GM18520 (cell line): Measurements from ENCODE around the gene MCTP2.
"Not testable (repeated sequence)": the region's sequence is repeated elsewhere in the genome, so short reads cannot be mapped to it uniquely, and the experiment has no call there.

Experiments used
- ATAC-seq: cut with Tn5 transposase; IDR thresholded peaks from one replicate; pipeline ENCODE4 v1.9.1; 2021; ENCODE audit not compliant: unreplicated experiment

Gene MCTP2

GRCh38 chr15:94493586-94493985 lies 262.2 kb downstream of the MCTP2 start:
- not testable (repeated sequence) for ATAC-seq

GRCh38 chr15:94494732-94495131 lies 263.4 kb downstream of the MCTP2 start:
- no peak for ATAC-seq

GRCh38 chr15:94503293-94503692 lies 271.9 kb downstream of the MCTP2 start:
- ATAC-seq = no peak

DNA sequence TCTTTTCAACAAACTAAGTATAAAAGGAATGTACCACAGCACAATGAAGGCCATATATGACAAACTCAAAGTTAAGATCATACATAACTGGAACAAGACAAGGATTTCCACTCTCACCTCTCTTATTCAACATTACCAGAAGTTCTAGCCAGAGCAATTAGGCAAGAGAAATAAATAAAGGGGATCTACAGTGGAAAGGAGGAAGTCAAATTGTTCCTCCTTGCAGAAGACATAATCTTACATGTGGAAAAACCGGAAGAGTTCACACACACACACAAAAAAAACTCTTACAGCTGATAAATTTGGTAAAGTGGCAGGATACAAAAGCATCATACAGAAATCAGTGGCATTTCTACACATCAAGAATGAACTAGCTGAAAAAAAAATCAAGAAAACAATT lies 277.9 kb downstream of the MCTP2 start:
- ATAC-seq = no peak

GRCh38 chr15:94522125-94522524 lies 290.8 kb downstream of the MCTP2 start:
- ATAC-seq = no peak

GRCh38 chr15:94523873-94524272 lies 292.5 kb downstream of the MCTP2 start:
- no peak for ATAC-seq

GRCh38 chr15:94524565-94524964 lies 293.2 kb downstream of the MCTP2 start:
- ATAC-seq = no peak

DNA sequence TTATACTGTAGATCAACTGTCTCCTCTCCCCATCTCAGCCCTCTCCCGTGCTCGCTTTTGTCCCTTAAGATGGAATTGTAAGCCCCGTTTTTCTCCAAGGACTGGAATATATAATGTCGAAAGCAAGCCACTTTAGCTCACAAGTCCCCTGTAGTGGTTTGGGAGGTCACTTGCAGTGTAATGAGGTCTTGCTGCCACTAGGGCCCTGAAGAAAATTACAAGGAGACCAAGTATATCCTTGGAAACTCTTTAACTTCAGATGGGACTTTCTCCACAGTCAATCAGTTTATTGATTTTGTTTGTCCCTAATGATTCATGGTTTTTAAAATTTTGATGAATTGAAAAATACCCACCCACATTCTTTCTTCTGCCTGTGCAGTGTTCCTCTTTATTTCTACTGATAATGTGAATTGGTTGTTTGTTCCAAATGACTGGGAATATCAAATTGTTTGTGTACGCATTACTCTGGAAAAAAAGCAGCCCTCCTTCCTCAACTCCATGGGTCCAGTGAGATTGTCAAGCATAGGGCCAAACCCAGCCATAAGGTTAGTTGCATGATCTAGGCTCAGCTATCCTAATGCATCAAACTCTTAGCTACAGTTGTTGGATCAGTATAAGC lies 294.8 kb downstream of the MCTP2 start:
- no peak for ATAC-seq

DNA sequence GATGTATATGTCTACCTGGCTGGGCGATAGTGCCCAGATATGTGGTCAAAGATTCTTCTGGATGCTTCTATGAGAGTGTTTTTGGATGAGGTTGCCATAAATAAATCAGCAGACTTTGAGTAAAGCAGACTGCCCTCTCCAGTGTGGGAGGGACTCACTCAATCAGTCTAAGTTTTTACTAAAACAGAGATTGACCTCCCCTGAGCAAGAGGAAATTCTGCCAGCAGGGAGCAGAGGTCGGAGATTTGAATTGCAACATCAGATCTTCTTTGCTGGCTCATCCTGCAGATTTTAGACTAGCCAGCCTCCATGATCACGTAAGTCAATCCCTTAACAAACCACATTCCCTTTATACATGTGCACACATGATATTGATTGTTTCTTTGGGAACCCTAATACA lies 300.9 kb downstream of the MCTP2 start:
- ATAC-seq = no peak
